Body of pancreas (tissue), 4 donors: ENCODE measurements around the gene GRIK1. TPM values are rescaled to one million over a fixed set of nuclear protein-coding genes. Genes with fewer than 3 reads are reported as not detected.

Source experiments
- ATAC-seq: fragments of 150-250 bp; one replicate; pipeline ENCODE4 v1.9.1; 2016
- DNase-seq, 4 donors: peaks; one replicate each; pipeline ENCODE4 v3.0.0-alpha.2; 2019
- H3K27ac ChIP-seq, 4 donors: fragments of 200-600 bp; sonication (generic); 1 replicate in 3 of 4; 2 replicates in 1 of 4; pipeline versions ENCODE4 v1.5.1 to v1.6.1; 2016 to 2019; ENCODE audit warnings: mild to moderate bottlenecking in 1 of 4, mixed read lengths in 1 of 4, moderate library complexity in 1 of 4
- H3K27me3 ChIP-seq, 2 donors: fragments of 200-600 bp; sonication (generic); one replicate each; pipeline ENCODE4 v1.6.0; 2016; ENCODE audit warnings: mild to moderate bottlenecking in 1 of 2
- H3K36me3 ChIP-seq, 2 donors: fragments of 200-600 bp; sonication (generic); replicated peaks in 1 of 2; 2 replicates each; pipeline ENCODE4 v1.5.1; 2016; ENCODE audit warnings: low read depth in 2 of 2; ENCODE audit not compliant: insufficient read depth in 1 of 2
- H3K4me1 ChIP-seq: fragments of 200-600 bp; sonication (generic); one replicate; pipeline ENCODE4 v1.6.0; 2016
- H3K4me3 ChIP-seq, 2 donors: fragments of 200-600 bp; sonication (generic); 1 replicate in 1 of 2; 2 replicates in 1 of 2; pipeline ENCODE4 v1.5.1; 2016 to 2019
- H3K9me3 ChIP-seq, 3 donors: fragments of 200-600 bp; sonication (generic); 1 replicate in 2 of 3; 2 replicates in 1 of 3; pipeline ENCODE4 v1.5.1; 2016
- POLR2A ChIP-seq, 3 donors: fragments of 450-650 bp; IDR thresholded peaks; one replicate each; pipeline ENCODE4 v1.6.1; 2016; ENCODE audit warnings: antibody characterized with exemption in 3 of 3, mild to moderate bottlenecking in 2 of 3
- WGBS, 2 donors: methylation state at CpG; one replicate each; pipeline ENCODE4 v1.1.5; 2017; 5-methylcytosine and 5-hydroxymethylcytosine counted together
- intact Hi-C: fragments of 100-400 bp; cut with DNase I; formaldehyde crosslinking; loops from one replicate; pipeline ENCODE4 v1.15.1; 2023
- total RNA-seq, 2 donors: library from RNA; depleted of rRNA; stranded (reverse); fragments of >200 nt; gene quantifications; one replicate each; pipeline ENCODE4 v1.1.0, GENCODE V29; 2016
- TF ChIP-seq, protein P1 (sequence below), 7 experiments: fragments of 450-650 bp in 4 of 7; fragments of 200-600 bp in 3 of 7; sonication (generic) in 3 of 7; IDR thresholded peaks; one replicate each; pipeline ENCODE4 v1.5.1; 2016 to 2019; ENCODE audit warnings: antibody characterized with exemption in 7 of 7

The GRIK1 gene
- total RNA-seq, 2 donors from 2014 or later, result 0.66 TPM; not detected in 1

DNA sequence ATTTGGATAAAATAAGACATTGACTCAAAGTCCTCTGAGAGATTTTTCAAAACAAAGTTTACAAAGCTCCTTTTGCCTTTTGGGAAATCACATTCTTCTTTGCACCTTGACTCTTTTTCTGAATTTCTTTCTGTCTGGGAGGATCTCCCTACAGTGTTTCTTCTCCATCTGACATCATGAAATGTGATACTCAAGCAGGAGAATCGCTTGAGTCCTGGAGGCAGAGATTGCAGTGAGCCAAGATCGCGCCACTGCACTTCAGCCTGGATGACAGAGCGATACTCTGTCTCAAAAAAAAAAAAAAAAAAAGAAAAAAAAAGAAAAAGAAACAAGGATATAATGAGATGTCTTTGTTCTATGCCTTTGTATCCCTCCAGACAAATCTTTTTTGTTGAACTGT is 13.3 kb upstream of the GRIK1 start:
- WGBS, 2 donors, result 65 to 73% methylated on average over 4 of the region's 4 CpGs
- no peak for ATAC-seq

DNA sequence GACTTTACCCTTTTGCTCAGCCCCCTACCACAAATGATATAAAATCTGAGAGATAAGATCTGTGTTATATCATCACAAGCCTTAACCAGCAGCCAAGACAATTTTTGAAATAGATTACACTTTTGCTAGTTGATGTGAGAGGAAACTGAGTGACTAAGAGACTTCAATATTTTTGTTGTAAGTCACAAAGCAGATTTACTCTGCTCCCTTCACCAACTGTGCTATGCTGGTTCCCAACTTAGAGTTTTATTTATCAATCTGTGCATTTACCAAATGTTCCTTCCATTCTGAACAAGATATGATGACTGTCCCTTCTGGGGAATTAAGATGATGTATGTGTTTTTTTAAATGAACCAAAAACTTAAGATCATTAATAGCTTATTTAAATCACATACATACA is 12.1 kb upstream of the GRIK1 start:
- H3K9me3 ChIP-seq, result no peaks in the 10 kb centered on the region
- no peak overlapping the region for H3K4me3 ChIP-seq
- DNase-seq (no peak), ATAC-seq (no peak)
- no peak overlapping the region for H3K27ac ChIP-seq
- no peaks in the 10 kb centered on the region for H3K36me3 ChIP-seq
- intact Hi-C loops, result no loop called here
- H3K4me1 ChIP-seq, result no peaks in the 10 kb centered on the region
- H3K27me3 ChIP-seq, result no peaks in the 10 kb centered on the region
- TF ChIP-seq, protein P1, sequence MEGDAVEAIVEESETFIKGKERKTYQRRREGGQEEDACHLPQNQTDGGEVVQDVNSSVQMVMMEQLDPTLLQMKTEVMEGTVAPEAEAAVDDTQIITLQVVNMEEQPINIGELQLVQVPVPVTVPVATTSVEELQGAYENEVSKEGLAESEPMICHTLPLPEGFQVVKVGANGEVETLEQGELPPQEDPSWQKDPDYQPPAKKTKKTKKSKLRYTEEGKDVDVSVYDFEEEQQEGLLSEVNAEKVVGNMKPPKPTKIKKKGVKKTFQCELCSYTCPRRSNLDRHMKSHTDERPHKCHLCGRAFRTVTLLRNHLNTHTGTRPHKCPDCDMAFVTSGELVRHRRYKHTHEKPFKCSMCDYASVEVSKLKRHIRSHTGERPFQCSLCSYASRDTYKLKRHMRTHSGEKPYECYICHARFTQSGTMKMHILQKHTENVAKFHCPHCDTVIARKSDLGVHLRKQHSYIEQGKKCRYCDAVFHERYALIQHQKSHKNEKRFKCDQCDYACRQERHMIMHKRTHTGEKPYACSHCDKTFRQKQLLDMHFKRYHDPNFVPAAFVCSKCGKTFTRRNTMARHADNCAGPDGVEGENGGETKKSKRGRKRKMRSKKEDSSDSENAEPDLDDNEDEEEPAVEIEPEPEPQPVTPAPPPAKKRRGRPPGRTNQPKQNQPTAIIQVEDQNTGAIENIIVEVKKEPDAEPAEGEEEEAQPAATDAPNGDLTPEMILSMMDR (IDR thresholded peaks at IDR 0.05), result no peak
- no peak for TF ChIP-seq POLR2A (IDR thresholded peaks at IDR 0.05)

More for the DNA sequence above, 13.3 kb upstream of the GRIK1 start:
- TF ChIP-seq, protein P1 (IDR thresholded peaks at IDR 0.05), result no peak
- TF ChIP-seq POLR2A (IDR thresholded peaks at IDR 0.05), result no peak
- no peaks in the 10 kb centered on the region for H3K4me1 ChIP-seq
- no peaks in the 10 kb centered on the region for H3K27me3 ChIP-seq
- H3K9me3 ChIP-seq, result no peaks in the 10 kb centered on the region
- H3K27ac ChIP-seq, result no peak overlapping the region
- H3K4me3 ChIP-seq, result no peak overlapping the region
- H3K36me3 ChIP-seq, result no peaks in the 10 kb centered on the region
- intact Hi-C loops, result no loop called here
- DNase-seq, result no peak

DNA sequence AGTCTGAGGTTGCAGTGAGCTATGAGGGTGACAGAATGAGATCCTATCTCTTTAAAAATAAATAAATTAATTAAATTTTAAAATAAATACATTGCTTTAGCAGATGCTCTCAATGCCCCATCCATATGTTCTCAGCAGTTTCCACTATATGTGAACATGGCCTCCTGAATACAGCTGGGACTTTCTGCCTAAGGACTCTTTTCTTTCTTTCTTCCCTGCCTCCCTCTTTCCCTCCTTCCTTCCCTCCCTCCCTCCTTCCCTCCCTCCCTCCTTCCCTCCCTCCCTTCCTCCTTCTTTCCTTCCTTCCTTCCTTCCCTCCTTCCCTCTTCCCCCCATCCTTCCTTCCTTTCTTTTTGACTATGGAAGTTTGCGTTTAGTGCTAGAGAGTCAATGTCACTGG is 10.2 kb upstream of the GRIK1 start:
- no peak overlapping the region for H3K4me3 ChIP-seq
- TF ChIP-seq POLR2A (IDR thresholded peaks at IDR 0.05), result no peak
- TF ChIP-seq, protein P1 (IDR thresholded peaks at IDR 0.05), result no peak
- DNase-seq (no peak), ATAC-seq (no peak)
- H3K27ac ChIP-seq, result no peak overlapping the region
- H3K4me1 ChIP-seq, result no peaks in the 10 kb centered on the region
- 83 to 100% methylated on average over 1 of the region's 1 CpG for WGBS, 2 donors
- intact Hi-C loops, result no loop called here
- no peaks in the 10 kb centered on the region for H3K36me3 ChIP-seq
- no peaks in the 10 kb centered on the region for H3K27me3 ChIP-seq
- H3K9me3 ChIP-seq, result no peaks in the 10 kb centered on the region

DNA sequence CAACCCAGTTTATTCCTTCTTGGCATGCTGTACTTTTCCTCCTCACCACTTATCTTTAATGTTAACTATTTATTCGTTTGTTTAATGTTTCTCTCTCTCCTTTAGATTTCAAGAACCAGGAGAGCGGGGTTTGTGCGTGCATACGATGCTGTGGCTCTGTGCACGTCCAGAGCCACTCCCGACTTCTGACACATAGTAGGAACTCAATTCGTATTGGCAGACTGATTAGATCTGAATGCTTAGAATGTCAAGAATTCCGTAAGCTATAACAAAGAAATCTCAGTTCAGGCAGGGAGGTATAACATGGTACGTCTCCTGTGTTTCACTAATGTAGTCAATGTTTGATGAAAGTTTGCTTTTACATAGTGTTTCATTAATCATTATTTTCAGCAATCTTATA is 7.3 kb upstream of the GRIK1 start:
- intact Hi-C loops, result no loop called here
- no peaks in the 10 kb centered on the region for H3K36me3 ChIP-seq
- no peaks in the 10 kb centered on the region for H3K27me3 ChIP-seq
- ATAC-seq (no peak), DNase-seq (no peak)
- TF ChIP-seq, protein P1 (IDR thresholded peaks at IDR 0.05), result no peak
- TF ChIP-seq POLR2A (IDR thresholded peaks at IDR 0.05), result no peak
- no peak overlapping the region for H3K27ac ChIP-seq
- 46 to 51% methylated on average over 9 of the region's 9 CpGs for WGBS, 2 donors
- H3K9me3 ChIP-seq, result no peaks in the 10 kb centered on the region
- H3K4me3 ChIP-seq, result no peak overlapping the region
- H3K4me1 ChIP-seq, result no peaks in the 10 kb centered on the region

DNA sequence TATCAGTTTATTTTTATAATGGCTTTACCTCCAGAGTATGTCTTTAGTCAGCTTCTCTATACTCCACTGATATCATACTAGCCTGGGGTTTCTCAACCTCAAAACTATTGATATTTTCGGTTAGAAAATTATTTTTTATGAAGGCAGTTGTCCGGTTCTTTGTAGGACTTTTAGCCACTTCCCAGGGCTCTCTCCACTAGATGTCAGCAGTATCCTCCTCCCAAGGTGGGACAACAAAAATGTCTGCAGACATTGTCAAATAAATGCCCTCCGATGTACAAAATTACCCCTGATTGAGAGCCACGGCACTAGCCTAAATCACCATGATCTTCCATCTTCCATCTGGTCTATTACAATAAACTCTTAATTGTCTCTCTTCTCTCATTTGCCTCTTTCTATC is 4.1 kb upstream of the GRIK1 start:
- no peak for ATAC-seq
- DNase-seq, result no peak
- H3K36me3 ChIP-seq, result no peaks in the 10 kb centered on the region
- H3K27me3 ChIP-seq, result peaks cover 0 to 5% of the 10 kb centered on the region in 2 donors
- peaks cover 13% of the 10 kb centered on the region for H3K4me1 ChIP-seq
- 56 to 57% methylated on average over 4 of the region's 4 CpGs for WGBS, 2 donors
- H3K27ac ChIP-seq, result no peak overlapping the region
- intact Hi-C loops, result no loop called here
- no peak for TF ChIP-seq POLR2A (IDR thresholded peaks at IDR 0.05)
- no peaks in the 10 kb centered on the region for H3K9me3 ChIP-seq
- H3K4me3 ChIP-seq, result no peak overlapping the region
